ENCODE measurements around the gene EPS8L2.

The EPS8L2 gene

GRCh38 chr11:705646-706438 lies at the start of gene EPS8L2:
TSS of gene EPS8L2 (plus strand) at chr11:706231. CDS start at chr11:709408, 3,177 bp downstream.
- DNase-seq (ENCODE audit: low read depth): no peak

GRCh38 chr11:656426-656825 lies 49.6 kb upstream of the EPS8L2 start:
- DNase-seq (ENCODE audit: low read depth): no peak

- DNase-seq (ENCODE audit: low read depth): no peak
Measured at GRCh38 chr11:656866-657265, 49.2 kb upstream of the EPS8L2 start.

- no peak for DNase-seq (ENCODE audit: low read depth)
Measured at GRCh38 chr11:657691-658126, 48.3 kb upstream of the EPS8L2 start.

GRCh38 chr11:659532-660085 lies 46.4 kb upstream of the EPS8L2 start:
- DNase-seq (ENCODE audit: low read depth): no peak

- DNase-seq (ENCODE audit: low read depth): no peak
Measured at GRCh38 chr11:660281-660680, 45.8 kb upstream of the EPS8L2 start.

GRCh38 chr11:660681-661444 lies 45.2 kb upstream of the EPS8L2 start:
- DNase-seq (ENCODE audit: low read depth): no peak

- no peak for DNase-seq (ENCODE audit: low read depth)
Measured at GRCh38 chr11:662689-663274, 43.2 kb upstream of the EPS8L2 start.

- no peak for DNase-seq (ENCODE audit: low read depth)
Measured at GRCh38 chr11:665062-665703, 40.8 kb upstream of the EPS8L2 start.

GRCh38 chr11:665704-666281 lies 40.2 kb upstream of the EPS8L2 start:
- no peak for DNase-seq (ENCODE audit: low read depth)

- DNase-seq (ENCODE audit: low read depth): no peak
Measured at GRCh38 chr11:673866-674265, 32.2 kb upstream of the EPS8L2 start.

GRCh38 chr11:674406-674805 lies 31.6 kb upstream of the EPS8L2 start:
- DNase-seq (ENCODE audit: low read depth): no peak

GRCh38 chr11:678297-678696 lies 27.7 kb upstream of the EPS8L2 start:
- DNase-seq (ENCODE audit: low read depth): no peak

- DNase-seq (ENCODE audit: low read depth): no peak
Measured at GRCh38 chr11:679271-680207, 26.5 kb upstream of the EPS8L2 start.

- DNase-seq (ENCODE audit: low read depth): no peak
Measured at GRCh38 chr11:680476-680875, 25.6 kb upstream of the EPS8L2 start.

- DNase-seq (ENCODE audit: low read depth): no peak
Measured at GRCh38 chr11:680970-681369, 25.1 kb upstream of the EPS8L2 start.

GRCh38 chr11:686451-687243 lies 19.4 kb upstream of the EPS8L2 start:
- DNase-seq (ENCODE audit: low read depth): no peak

GRCh38 chr11:687751-688150 lies 18.3 kb upstream of the EPS8L2 start:
- DNase-seq (ENCODE audit: low read depth): no peak

- DNase-seq (ENCODE audit: low read depth): no peak
Measured at GRCh38 chr11:688681-689080, 17.4 kb upstream of the EPS8L2 start.

GRCh38 chr11:689625-690024 lies 16.4 kb upstream of the EPS8L2 start:
- no peak for DNase-seq (ENCODE audit: low read depth)
